Inferior parietal cortex (tissue), 1 donor: ENCODE measurements around the gene TNN.
"Not testable (repeated sequence)": the region's sequence is repeated elsewhere in the genome, so short reads cannot be mapped to it uniquely, and the experiment has no call there.

Experiments used
- DNase-seq: peaks from one replicate; pipeline ENCODE4 v3.0.0-alpha.2; 2016; ENCODE audit errors: extremely low spot score

Gene TNN, protein sequence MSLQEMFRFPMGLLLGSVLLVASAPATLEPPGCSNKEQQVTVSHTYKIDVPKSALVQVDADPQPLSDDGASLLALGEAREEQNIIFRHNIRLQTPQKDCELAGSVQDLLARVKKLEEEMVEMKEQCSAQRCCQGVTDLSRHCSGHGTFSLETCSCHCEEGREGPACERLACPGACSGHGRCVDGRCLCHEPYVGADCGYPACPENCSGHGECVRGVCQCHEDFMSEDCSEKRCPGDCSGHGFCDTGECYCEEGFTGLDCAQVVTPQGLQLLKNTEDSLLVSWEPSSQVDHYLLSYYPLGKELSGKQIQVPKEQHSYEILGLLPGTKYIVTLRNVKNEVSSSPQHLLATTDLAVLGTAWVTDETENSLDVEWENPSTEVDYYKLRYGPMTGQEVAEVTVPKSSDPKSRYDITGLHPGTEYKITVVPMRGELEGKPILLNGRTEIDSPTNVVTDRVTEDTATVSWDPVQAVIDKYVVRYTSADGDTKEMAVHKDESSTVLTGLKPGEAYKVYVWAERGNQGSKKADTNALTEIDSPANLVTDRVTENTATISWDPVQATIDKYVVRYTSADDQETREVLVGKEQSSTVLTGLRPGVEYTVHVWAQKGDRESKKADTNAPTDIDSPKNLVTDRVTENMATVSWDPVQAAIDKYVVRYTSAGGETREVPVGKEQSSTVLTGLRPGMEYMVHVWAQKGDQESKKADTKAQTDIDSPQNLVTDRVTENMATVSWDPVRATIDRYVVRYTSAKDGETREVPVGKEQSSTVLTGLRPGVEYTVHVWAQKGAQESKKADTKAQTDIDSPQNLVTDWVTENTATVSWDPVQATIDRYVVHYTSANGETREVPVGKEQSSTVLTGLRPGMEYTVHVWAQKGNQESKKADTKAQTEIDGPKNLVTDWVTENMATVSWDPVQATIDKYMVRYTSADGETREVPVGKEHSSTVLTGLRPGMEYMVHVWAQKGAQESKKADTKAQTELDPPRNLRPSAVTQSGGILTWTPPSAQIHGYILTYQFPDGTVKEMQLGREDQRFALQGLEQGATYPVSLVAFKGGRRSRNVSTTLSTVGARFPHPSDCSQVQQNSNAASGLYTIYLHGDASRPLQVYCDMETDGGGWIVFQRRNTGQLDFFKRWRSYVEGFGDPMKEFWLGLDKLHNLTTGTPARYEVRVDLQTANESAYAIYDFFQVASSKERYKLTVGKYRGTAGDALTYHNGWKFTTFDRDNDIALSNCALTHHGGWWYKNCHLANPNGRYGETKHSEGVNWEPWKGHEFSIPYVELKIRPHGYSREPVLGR (N-terminal part only)

DNA sequence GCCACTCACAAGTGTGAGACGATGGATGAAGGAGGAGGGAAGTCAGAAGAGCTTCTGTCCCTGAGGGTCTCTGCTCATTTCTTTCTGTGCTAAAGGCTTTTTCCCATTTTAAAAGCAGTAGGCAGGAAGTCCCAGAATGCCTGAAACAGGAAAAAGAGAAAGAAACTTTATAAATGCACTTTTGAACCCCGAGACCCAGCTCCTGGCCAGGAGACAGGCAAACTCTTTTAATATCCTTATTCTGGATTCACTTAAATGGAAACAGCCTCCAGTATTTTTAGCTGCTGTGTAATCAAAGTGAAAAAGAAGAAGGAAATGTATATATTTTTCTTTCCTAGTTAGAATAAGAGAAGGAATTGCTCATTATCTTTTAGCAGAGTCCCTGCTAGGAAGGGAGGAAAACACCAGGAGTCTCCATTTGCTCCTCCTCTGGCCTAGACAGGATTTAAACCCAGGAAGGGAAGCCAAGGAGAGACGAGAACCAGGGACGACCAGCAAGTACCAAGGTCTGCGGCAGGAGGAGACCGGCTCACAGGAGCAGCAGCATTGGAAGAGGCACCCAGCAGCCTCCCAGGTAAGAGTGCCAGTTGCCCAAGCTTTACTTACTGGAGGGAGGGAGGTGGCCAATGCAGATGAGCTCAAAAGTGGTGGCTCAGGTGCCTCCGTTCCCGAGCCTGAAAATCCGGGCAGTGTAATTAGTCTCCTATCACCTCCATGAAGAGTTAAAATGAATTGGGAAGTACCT is at the start of gene TNN:
Gene TNN, plus strand, starts transcription at position 472 of the 745 bp plus-strand sequence. CDS start 9,586 bp downstream, outside the sequence.
- no peak for DNase-seq

DNA sequence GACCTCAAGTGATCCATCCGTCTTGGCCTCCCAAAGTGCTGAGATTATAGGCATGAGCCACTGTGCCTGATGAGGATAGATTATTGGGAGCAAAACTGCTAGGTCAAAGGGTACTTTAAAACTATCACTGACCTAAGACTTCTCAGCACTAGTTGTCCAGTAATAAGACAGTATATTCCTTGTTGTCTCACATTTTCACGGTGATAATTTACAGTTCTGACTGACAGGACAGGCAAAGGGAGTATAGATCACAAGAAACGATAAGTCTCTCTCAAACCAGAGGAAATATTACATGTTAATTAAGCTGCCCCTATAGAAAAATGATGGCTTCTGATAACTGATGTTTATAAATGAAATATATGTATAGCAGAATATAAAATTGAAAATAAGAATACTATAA is 48.1 kb upstream of the TNN start:
- DNase-seq = no peak

DNA sequence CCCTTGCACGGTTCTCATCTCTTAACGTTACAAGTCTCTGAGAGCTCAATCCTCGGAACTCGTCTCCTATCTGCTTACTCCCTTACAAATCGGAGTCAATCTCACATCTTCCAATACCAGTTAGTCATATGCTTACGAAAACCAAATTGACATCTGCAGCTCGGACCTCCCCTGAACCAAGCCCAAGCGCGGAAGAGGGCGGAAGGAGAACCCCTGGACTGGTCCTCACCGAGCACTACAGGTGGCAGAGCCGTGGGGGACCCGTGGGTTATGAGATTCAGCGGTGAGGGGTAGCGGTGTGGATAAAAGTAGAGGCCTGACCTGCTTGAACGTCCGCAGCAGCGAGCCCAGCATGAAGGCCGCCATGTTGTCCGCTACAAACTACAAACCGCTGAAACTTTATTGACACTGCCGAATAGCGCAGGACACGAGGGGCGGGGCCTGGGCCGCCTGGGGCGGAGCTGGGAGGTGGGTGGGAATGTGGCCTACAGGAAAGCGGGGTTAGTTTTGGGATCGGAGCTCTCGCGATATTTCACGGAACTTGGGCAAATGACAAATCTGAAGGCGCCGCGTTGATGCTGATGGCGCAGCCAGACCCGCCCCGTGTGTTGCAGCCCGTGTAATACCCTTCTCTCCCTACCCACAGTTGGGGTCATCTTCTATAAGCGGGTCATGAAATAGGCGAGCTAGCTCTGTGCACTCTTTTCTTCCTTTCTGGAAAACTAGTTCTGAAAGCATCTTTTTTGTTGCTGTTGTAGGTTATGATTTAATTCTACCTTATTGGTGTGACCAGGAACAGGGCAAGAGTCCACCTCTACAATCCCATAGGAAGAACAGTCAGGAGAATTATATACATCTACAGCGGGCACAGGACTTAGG is 44.4 kb upstream of the TNN start, which contains the start of gene MRPS14:
Gene MRPS14, minus strand, starts transcription at position 383 of the 879 bp plus-strand sequence. Its CDS starts 17 bp downstream, at position 366.
- peak; percentile 96 for DNase-seq

DNA sequence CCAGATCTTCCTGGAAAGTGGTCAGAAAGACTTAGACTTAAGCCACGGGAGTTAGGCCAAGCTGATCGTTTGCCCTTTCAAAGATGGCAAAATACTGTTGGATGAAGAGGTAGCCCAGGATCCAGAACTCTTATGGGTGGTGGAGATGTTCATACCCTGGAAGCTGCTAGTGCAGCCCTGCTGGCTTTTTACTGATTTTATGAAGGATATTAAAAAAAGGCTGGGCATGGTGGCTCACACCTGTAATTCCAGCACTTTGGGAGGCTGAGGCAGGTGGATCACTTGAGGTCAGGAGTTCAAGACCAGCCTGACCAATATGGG is 43.8 kb upstream of the TNN start:
- DNase-seq = not testable (repeated sequence)

DNA sequence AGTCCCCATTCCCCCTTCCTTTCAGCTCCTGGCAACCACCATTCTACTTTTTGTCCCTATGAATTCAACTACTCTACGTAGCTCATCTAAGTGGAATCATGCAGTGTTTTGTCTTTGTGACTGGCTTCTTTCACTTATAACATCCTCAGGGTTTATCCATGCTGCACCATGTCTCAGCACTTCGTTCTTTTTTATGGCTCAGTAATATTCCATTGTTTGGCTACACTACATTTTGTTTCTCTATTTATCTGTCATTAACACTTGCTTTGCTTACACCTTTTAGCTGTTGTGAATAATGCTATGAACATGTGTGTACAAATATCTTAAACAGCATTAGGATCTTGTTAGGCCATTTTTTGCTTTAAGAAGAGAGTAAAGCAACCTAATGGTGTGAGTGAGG is 42.9 kb upstream of the TNN start:
- DNase-seq = no peak

DNA sequence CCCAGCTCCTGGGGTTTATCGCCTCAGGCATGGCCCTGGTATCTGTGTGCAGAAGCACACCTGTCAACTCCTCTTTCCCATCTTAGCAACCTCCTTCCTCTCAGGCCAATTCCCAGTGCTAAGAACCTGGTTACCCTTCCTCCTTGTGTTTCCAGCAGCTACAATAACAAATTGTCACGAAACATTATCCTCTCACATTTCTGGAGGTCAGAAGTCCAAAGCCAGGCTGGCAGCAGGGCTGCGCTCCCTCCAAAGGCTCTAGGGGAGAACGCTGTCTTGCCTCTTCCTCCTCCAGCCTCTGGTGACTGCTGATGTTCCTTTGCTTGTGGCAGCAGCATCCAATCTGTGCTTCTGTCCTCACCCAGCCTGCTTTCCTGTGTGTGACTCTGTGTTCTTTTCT is 33.7 kb upstream of the TNN start:
- DNase-seq = no peak

DNA sequence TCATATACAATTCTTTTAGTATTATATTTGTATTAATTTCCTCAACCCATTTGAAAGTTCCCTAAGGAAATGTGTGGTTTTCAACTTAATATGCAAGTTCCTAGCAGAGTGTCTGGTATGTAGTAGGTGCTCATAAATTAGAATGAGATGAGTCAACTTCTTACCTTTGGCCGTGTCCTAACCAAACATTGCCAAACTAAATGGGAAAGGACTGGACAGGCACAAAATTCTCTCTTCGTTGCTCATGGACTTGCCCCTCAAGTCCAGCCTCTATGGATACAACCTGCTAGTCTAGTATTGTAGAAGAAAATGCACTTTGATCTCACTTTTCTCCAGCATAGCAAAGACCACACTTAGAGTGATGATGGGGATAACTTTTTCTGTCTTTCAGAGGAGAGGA is 32.9 kb upstream of the TNN start:
- DNase-seq = no peak

DNA sequence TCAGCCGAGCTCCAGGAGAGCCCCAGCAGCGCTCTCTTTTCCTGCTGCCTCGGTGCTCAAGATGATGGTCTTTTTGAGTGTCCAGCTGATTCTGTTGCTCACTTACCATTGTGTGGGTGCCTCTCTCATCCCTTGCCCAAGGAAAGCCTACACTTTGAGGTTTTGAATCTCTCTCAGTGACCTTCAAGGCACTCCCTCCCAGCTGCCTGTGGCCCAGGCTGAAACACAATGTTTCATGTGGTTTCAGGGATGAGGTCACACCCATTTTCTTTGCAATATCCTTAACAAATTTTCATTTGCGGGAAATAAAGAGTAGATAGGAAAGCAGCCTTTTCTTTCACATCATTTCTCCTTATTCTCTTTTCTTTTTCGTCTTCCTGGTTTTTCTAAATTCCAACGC is 31.8 kb upstream of the TNN start:
- no peak for DNase-seq

DNA sequence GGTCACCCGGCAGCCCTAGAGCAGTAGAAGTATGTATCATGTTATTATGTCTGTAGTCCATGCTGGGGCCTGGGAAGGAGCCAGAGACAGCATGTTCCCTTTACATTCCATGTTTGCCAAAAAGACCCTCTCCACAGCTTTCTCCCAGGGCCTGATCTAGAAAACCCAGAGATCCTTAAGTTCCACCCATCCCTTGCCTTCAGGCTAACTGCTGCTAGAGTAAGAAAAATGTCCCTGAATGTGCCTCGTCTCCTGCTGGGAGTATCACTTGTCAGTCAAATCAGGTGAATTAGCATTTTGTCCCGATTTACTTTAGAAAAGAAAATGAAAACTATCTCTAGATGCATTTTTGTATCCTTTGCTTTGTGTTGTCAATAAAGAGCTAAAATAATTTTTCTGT is 31.2 kb upstream of the TNN start:
- DNase-seq = no peak

DNA sequence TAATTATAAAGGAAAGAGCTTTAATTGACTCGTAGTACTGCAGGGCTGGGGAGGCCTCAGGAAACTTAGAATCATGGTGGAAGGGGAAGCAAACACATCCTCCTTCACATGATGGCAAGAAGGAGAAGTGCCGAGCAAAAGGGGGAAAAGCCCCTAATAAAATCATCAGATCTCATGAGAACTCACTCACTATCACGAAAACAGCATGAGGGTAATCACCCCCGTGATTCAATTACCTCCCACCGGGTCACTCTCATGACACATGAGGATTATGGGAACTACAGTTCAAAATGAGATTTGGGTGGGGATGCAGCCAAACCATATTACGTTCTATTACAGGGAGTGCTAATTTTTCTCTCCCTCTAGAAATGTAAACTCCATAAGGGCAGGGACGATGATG is 30.2 kb upstream of the TNN start:
- no peak for DNase-seq

DNA sequence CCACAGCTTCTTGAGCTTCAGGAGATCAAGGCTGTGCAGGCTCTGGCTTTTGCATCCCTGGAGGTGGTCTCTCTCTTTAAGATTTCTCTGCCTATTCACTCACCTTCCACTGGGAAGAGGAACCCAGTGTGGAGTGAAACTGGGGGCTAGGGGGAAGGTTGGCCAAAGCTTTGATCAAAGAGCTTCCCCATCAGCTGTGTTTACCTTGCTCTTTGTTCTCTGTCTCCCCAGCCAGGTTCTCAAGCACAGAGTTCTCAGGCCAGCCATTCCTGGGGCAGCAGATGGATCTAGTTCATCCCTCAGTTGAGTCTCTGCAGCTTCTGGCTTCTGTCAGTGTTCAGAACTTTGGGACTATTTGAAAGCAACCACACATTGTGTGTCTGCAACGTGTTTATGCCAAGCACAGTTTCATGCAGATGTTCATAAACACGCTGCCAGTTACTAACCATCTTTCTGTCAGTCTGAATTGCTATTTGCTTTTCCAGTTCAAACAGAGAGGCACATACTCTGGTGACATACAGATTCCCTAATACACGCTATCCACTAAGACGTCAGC is 27.2 kb upstream of the TNN start:
- DNase-seq = no peak

DNA sequence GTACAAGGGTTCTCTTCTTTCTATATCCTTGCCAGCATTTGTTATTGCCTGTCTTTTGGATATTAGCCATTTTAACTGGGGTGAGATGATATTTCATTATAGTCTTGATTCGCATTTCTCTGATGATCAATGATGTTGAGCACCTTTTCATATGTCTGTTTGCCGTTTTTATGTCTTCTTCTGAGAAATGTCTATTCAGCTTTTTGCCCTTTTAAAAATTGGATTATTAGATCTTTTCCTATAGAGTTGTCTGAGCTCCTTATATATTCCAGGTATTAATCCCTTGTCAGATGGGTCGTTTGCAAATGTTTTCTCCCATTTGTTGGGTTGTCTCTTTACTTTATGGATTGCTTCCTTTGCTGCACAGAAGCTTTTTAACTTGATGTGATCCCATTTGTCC is 25.0 kb upstream of the TNN start:
- no peak for DNase-seq

DNA sequence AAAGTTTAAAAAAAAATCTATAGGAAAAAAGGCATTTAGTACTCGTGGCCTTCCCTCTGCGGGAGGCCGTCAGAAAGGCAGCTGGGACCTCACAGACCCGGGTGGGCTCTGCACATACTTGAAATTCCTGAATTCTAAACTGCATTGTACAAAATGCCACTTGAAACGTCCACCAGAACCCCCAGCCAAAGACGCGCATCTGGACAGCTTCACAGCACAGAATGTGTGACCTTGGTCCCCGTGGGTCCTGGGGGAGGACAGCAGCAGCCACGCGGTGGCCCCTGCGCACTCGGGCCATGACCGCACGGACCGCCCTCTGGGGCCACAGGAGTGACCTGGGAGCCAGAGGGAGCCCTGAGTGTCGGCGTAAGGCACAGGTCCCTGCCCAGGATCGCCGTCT is 23.8 kb upstream of the TNN start:
- DNase-seq = no peak

DNA sequence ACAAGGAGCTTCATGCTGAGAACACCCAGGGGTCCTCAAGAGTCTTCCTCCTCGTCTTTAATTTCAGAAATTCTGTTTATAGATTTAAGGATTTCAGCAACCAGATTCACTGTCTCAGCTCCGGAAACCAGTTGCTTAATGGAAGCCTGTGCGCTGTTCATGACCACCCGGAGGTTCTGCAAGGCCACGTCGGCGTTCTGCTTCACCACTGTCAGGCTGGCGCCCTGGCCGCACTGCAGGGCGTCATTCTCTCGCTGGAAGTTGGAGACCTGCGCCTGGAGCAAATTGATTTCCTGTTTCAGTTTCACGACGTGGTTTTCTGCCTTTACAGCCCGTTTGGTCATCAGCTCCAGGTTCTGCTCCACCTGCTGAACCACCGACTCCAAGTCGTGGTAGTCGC is 23.0 kb upstream of the TNN start:
- DNase-seq = not testable (repeated sequence)

DNA sequence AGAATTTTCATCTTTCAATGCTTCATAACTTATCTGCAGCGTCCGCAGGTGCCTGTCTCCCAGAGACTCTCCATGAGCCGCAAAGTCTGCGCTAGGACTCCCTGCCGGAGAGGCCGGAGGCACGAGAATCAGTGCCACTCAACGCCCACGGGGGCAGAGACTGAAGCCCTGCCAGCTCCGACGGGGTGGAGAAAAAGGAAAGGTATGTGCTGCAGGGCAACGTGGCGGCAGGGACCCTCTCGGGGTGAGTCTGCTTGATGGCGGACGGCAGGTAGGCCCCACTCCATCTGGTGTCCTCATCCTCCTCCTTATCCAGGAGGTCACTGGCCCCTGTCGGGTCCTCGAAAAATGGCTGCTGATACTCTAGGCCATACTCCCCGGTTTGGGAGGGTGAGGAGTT is 22.5 kb upstream of the TNN start:
- no peak for DNase-seq

DNA sequence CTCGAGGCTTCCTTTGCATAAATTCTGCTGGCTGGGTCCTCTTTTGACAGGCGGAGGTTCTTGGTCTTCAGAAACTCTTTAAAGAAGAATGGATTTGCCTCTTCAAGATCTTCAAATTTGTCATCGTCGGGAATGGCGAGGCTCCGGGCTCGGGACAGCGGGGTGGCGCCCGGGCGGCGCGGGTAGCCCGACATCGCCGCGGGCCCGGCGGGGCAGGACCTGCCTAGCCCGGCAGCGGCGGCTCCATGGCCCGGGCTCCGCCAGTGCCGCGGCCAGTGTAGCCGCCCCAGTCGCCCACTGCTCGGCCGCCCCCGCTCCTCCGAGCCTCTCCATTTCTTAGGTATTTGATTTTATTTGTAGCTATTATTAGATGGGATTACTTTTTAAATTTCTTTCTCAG is 22.1 kb upstream of the TNN start:
- DNase-seq = no peak

DNA sequence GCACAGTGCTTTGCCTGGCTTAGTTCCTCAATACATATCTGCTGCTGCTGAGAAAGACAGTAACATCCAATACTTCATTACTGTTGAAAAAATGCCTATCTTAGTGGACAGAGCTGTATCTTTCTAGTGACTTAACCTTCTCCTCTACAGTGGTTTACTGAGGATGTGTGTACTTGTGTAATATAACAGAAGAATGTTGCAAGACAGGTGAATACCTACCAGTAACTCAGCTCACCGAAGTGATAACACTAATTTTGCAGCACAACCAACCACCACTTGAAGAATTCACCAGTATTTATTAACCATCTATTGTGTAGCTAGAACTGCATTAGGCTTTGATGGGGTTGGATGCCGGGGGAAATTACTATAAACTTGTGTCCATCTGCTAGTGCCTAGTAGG is 16.6 kb upstream of the TNN start:
- no peak for DNase-seq

DNA sequence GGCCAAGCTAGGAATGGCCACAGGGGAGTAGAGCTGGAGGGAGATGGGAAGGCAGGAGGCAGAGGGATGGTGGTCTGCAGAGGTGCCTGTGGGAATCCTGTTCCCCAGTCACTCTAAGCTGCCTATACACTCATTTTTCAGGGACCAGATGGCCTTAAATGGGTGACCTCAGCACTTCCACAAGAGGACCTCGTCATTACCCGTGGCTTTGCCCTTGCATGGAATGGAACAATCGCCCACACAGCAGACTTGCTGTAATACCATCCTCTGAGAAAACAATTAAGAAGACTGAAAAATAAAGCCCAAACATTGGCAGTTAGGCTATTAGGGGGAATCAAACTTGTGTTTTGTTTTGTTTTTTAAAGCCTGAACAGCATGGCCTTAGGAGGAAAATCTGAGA is 12.9 kb upstream of the TNN start:
- DNase-seq = no peak

DNA sequence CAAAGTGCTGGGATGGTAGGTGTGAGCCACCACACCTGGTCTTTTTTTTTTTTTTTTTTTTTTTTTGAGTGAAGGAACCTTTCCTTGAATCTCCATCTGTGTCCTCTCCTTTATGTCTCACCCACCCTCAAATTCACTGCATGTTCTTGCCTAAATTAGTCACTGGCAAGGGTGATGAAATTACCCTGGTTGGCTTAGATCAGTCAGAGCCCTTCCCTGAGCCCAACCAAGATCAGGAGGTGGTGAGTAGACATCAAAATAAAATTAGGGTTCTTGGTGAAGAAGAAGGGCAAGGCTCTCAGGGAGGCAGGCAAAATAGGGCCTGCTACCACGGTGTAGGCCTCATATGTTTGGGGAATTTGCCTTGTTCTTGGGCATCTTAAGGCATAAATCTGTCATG is 5.3 kb upstream of the TNN start:
- DNase-seq = no peak

DNA sequence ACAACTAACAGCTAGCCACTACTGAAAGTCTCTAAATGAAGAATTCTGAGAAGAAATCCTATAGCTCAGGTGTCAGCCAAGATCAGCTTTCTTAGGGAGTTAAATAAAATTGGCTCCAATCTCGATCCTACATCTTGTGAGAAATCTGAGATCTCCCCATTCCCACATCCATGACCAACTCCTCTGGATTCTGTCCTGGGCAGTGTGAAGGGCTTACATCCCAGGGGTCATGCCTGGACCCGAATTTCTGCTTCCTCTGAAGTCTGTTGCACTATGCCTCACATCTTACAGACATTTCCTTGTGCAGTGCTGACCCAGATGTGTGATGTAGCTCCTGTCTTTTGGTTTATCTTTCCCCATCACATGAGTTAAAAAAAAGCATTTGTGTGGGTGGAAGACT is 4.8 kb upstream of the TNN start:
- no peak for DNase-seq
